Astrocyte (in vitro differentiated cells and primary cell): ENCODE measurements around the gene ERCC6L2. TPM values are rescaled to one million over a fixed set of nuclear protein-coding genes. Genes with fewer than 3 reads are reported as not detected.

Experiments
- DNase-seq: peaks from one replicate; pipeline ENCODE4 v3.0.0-alpha.2; 2010; ENCODE audit warnings: low read depth
- FAIRE-seq: peaks from 2 replicates; lab custom pipeline; 2011; peaks lifted over from hg19 to GRCh38; lab: Jason Lieb, UNC
- H2AFZ ChIP-seq: 2 replicates; pipeline ENCODE4 v1.6.0; 2012; ENCODE audit warnings: low read depth, low read length, inconsistent platforms
- H3K27ac ChIP-seq: 2 replicates; pipeline ENCODE4 v1.5.1; 2011; ENCODE audit warnings: low read depth, low read length, inconsistent platforms
- H3K27me3 ChIP-seq: 2 replicates; pipeline ENCODE4 v1.6.0; 2011; ENCODE audit warnings: low read length, inconsistent platforms; ENCODE audit not compliant: insufficient read depth
- H3K36me3 ChIP-seq: 2 replicates; pipeline ENCODE4 v1.5.1; 2011; ENCODE audit warnings: low read length, inconsistent platforms; ENCODE audit not compliant: insufficient read depth
- H3K4me1 ChIP-seq: 2 replicates; pipeline ENCODE4 v1.5.1; 2011; ENCODE audit warnings: low read length, inconsistent platforms; ENCODE audit not compliant: insufficient read depth
- H3K4me2 ChIP-seq: 2 replicates; pipeline ENCODE4 v1.6.0; 2012; ENCODE audit warnings: low read length, inconsistent platforms
- H3K4me3 ChIP-seq: 2 replicates; pipeline ENCODE4 v1.5.1; 2011; ENCODE audit warnings: low read depth, mild to moderate bottlenecking, low read length, inconsistent platforms; ENCODE audit not compliant: insufficient read depth
- H3K79me2 ChIP-seq: 2 replicates; pipeline ENCODE4 v1.6.0; 2012; ENCODE audit warnings: mild to moderate bottlenecking, low read length, inconsistent platforms; ENCODE audit not compliant: insufficient read depth
- H3K9ac ChIP-seq: 2 replicates; pipeline ENCODE4 v1.6.0; 2012; ENCODE audit warnings: mild to moderate bottlenecking, low read length, inconsistent platforms
- H3K9me3 ChIP-seq: 2 replicates; pipeline ENCODE4 v1.5.1; 2012; ENCODE audit warnings: low read depth, mild to moderate bottlenecking, low read length, inconsistent platforms; ENCODE audit not compliant: insufficient read depth
- H4K20me1 ChIP-seq: 2 replicates; pipeline ENCODE4 v1.6.0; 2012; ENCODE audit warnings: low read length, inconsistent platforms; ENCODE audit not compliant: insufficient read depth
- H3K27ac Mint-ChIP-seq: one replicate; pipeline ENCODE4 v1.8.0; 2021; ENCODE audit warnings: mild to moderate bottlenecking, mixed read lengths; ENCODE audit not compliant: unreplicated experiment
- H3K27me3 Mint-ChIP-seq: one replicate; pipeline ENCODE4 v1.8.0; 2021; ENCODE audit warnings: low read depth, mixed read lengths; ENCODE audit not compliant: unreplicated experiment
- H3K36me3 Mint-ChIP-seq: one replicate; pipeline ENCODE4 v1.8.0; 2021; ENCODE audit warnings: low read depth, mixed read lengths; ENCODE audit not compliant: unreplicated experiment
- H3K4me1 Mint-ChIP-seq: one replicate; pipeline ENCODE4 v1.8.0; 2021; ENCODE audit warnings: low read depth, mixed read lengths; ENCODE audit not compliant: unreplicated experiment
- H3K4me3 Mint-ChIP-seq: one replicate; pipeline ENCODE4 v1.8.0; 2021; ENCODE audit warnings: mild to moderate bottlenecking, moderate library complexity, mixed read lengths; ENCODE audit not compliant: unreplicated experiment
- H3K9me3 Mint-ChIP-seq: one replicate; pipeline ENCODE4 v1.8.0; 2021; ENCODE audit warnings: mild to moderate bottlenecking, mixed read lengths; ENCODE audit not compliant: unreplicated experiment
- CTCF ChIP-seq: IDR thresholded peaks from 2 replicates; pipeline ENCODE4 v1.5.1; 2011; ENCODE audit warnings: low read depth, mild to moderate bottlenecking, inconsistent platforms, low read length, moderate library complexity; ENCODE audit not compliant: insufficient read depth
- EZH2 ChIP-seq: IDR thresholded peaks from 2 replicates; pipeline ENCODE4 v1.6.1; 2012; ENCODE audit warnings: mild to moderate bottlenecking, low read length, inconsistent platforms; ENCODE audit not compliant: insufficient read depth
- total RNA-seq: library from RNA; stranded (reverse); gene quantifications from 2 replicates; pipeline ENCODE4 v1.2.1, GENCODE V29; 2021

The ERCC6L2 gene
- total RNA-seq, 1 donor from 2014 or later: 31.9 TPM

GRCh38 chr9:95845751-95846150 lies 29.7 kb upstream of the ERCC6L2 start:
- Histone ChIP-seq H2AFZ (no peak overlapping the region), H3K27ac (no peak overlapping the region), H3K9ac (no peak overlapping the region), H3K27me3 (peaks cover 3% of the 10 kb centered on the region), H3K4me1 (no peaks in the 10 kb centered on the region), H3K36me3 (no peaks in the 10 kb centered on the region), H4K20me1 (no peaks in the 10 kb centered on the region), H3K4me3 (no peak overlapping the region), H3K9me3 (no peaks in the 10 kb centered on the region), H3K4me2 (no peak overlapping the region), H3K79me2 (no peaks in the 10 kb centered on the region)
- Mint-ChIP-seq H3K4me1 (no peaks in the 10 kb centered on the region), H3K27me3 (no peaks in the 10 kb centered on the region), H3K27ac (no peak overlapping the region), H3K4me3 (no peak overlapping the region), H3K9me3 (no peaks in the 10 kb centered on the region), H3K36me3 (peaks cover 3% of the 10 kb centered on the region)
- DNase-seq: no peak
- TF ChIP-seq CTCF (no peak), EZH2 (no peak)
- FAIRE-seq: no peak

GRCh38 chr9:95848764-95849163 lies 26.7 kb upstream of the ERCC6L2 start:
- H2AFZ ChIP-seq: no peak overlapping the region
- Mint-ChIP-seq H3K27ac (no peak overlapping the region), H3K9me3 (no peaks in the 10 kb centered on the region), H3K27me3 (no peaks in the 10 kb centered on the region), H3K4me1 (peaks cover 19% of the 10 kb centered on the region), H3K36me3 (peaks cover 3% of the 10 kb centered on the region), H3K4me3 (no peak overlapping the region)
- no peak for TF ChIP-seq EZH2
- no peak for TF ChIP-seq CTCF
- peaks cover 5% of the 10 kb centered on the region for H3K4me1 ChIP-seq
- no peak for FAIRE-seq
- H3K36me3 ChIP-seq: no peaks in the 10 kb centered on the region
- no peaks in the 10 kb centered on the region for H3K79me2 ChIP-seq
- H3K9me3 ChIP-seq: no peaks in the 10 kb centered on the region
- no peaks in the 10 kb centered on the region for H4K20me1 ChIP-seq
- no peak for DNase-seq
- H3K27ac ChIP-seq: no peak overlapping the region
- no peak overlapping the region for H3K4me3 ChIP-seq
- H3K9ac ChIP-seq: no peak overlapping the region
- H3K4me2 ChIP-seq: no peak overlapping the region
- no peaks in the 10 kb centered on the region for H3K27me3 ChIP-seq

- no peak overlapping the region for H3K27ac ChIP-seq
- no peak for TF ChIP-seq EZH2
- no peak for TF ChIP-seq CTCF
- no peaks in the 10 kb centered on the region for H3K36me3 ChIP-seq
- H3K9ac ChIP-seq: no peak overlapping the region
- Mint-ChIP-seq H3K36me3 (peaks cover 3% of the 10 kb centered on the region), H3K9me3 (no peaks in the 10 kb centered on the region), H3K4me3 (no peak overlapping the region), H3K27ac (peak overlapping the region; percentile 38), H3K4me1 (peaks cover 41% of the 10 kb centered on the region), H3K27me3 (no peaks in the 10 kb centered on the region)
- peaks cover 14% of the 10 kb centered on the region for H3K4me1 ChIP-seq
- no peak overlapping the region for H3K4me3 ChIP-seq
- FAIRE-seq (peak; percentile 99), DNase-seq (peak; percentile 77)
- H3K4me2 ChIP-seq: peak overlapping the region; percentile 35
- no peaks in the 10 kb centered on the region for H4K20me1 ChIP-seq
- H3K79me2 ChIP-seq: no peaks in the 10 kb centered on the region
- H2AFZ ChIP-seq: no peak overlapping the region
- H3K9me3 ChIP-seq: no peaks in the 10 kb centered on the region
- no peaks in the 10 kb centered on the region for H3K27me3 ChIP-seq
Measured at GRCh38 chr9:95852059-95853032, 23.1 kb upstream of the ERCC6L2 start.
